PC-3 (cell line): ENCODE results near the gene DTNBP1. TPM values are rescaled to one million over a fixed set of nuclear protein-coding genes. Genes with fewer than 3 reads are reported as not detected.

Experiments used
- ATAC-seq: fragments of 200-7000 bp; cut with Tn5 transposase; 2 replicates; pipeline ENCODE4 v1.9.1; 2020; ENCODE audit warnings: mild to moderate bottlenecking, moderate library complexity
- BruUV-seq: library from RNA; stranded (reverse); fragments of 400-500 nt; replicated peaks from 2 replicates; lab custom pipeline; 2021; lab: Mats Ljungman, UMichigan
- CTCF ChIA-PET: fragments of 300-600 bp; sonication (Branson Sonifier 250); formaldehyde crosslinking; loops from one replicate; lab custom pipeline; 2022; ENCODE audit warnings: antibody characterized with exemption; lab: Charles Lee
- POLR2A ChIA-PET: fragments of 300-600 bp; sonication (Branson Sonifier 250); formaldehyde crosslinking; loops from one replicate; lab custom pipeline; 2022; ENCODE audit warnings: antibody characterized with exemption; ENCODE audit not compliant: unreplicated experiment; lab: Charles Lee
- DNase-seq: peaks from one replicate; pipeline ENCODE4 v3.0.0-alpha.2; 2015
- H2AFZ ChIP-seq: fragments of 300-600 bp; sonication (generic); 2 replicates; pipeline ENCODE4 v1.6.0; 2016; ENCODE audit warnings: antibody characterized with exemption, low read length
- H3F3A ChIP-seq: fragments of 300-600 bp; sonication (generic); one replicate; pipeline ENCODE4 v1.6.0; 2017; ENCODE audit warnings: antibody characterized with exemption, low read length, control low read depth, mild to moderate bottlenecking; ENCODE audit not compliant: unreplicated experiment
- H3K27ac ChIP-seq: fragments of 300-600 bp; sonication (generic); 2 replicates; pipeline ENCODE4 v1.5.1; 2016; ENCODE audit warnings: mild to moderate bottlenecking, low read length
- H3K27me3 ChIP-seq: fragments of 300-600 bp; sonication (generic); 2 replicates; pipeline ENCODE4 v1.6.1; 2016; ENCODE audit warnings: low read length, mixed read lengths
- H3K36me3 ChIP-seq: fragments of 300-600 bp; sonication (generic); 2 replicates; pipeline ENCODE4 v1.6.1; 2016; ENCODE audit warnings: low read depth, mixed run types, low read length, mixed read lengths
- H3K4me1 ChIP-seq: fragments of 300-600 bp; sonication (generic); 2 replicates; pipeline ENCODE4 v1.5.1; 2016; ENCODE audit warnings: low read length; ENCODE audit not compliant: insufficient read depth
- H3K4me2 ChIP-seq: fragments of 300-600 bp; sonication (generic); 2 replicates; pipeline ENCODE4 v1.6.0; 2016; ENCODE audit warnings: low read length
- H3K4me3 ChIP-seq: fragments of 300-600 bp; sonication (generic); 2 replicates; pipeline ENCODE4 v1.5.1; 2016; ENCODE audit warnings: mild to moderate bottlenecking, low read length, mixed read lengths
- H3K79me2 ChIP-seq: fragments of 300-600 bp; sonication (generic); 2 replicates; pipeline ENCODE4 v1.6.1; 2017; ENCODE audit warnings: low read length, mixed read lengths
- H3K9ac ChIP-seq: fragments of 300-600 bp; sonication (generic); 2 replicates; pipeline ENCODE4 v1.6.0; 2016; ENCODE audit warnings: mild to moderate bottlenecking, low read length
- H3K9me2 ChIP-seq: fragments of 300-600 bp; sonication (generic); replicated peaks from 2 replicates; pipeline ENCODE4 v1.6.1; 2016; ENCODE audit warnings: mixed run types, low read length, mixed read lengths
- H3K9me3 ChIP-seq: fragments of 300-600 bp; sonication (generic); 2 replicates; pipeline ENCODE4 v1.6.1; 2016; ENCODE audit warnings: low read length, mixed read lengths
- H4K20me1 ChIP-seq: fragments of 300-600 bp; sonication (generic); 2 replicates; pipeline ENCODE4 v1.6.1; 2016; ENCODE audit warnings: low read length, mixed read lengths
- CTCF ChIP-seq: fragments of 300-600 bp; sonication (generic); conservative IDR thresholded peaks from 2 replicates; pipeline ENCODE4 v1.5.1; 2017; ENCODE audit warnings: antibody characterized with exemption, low read depth, mild to moderate bottlenecking, low read length
- EZH2 ChIP-seq: fragments of 300-600 bp; sonication (generic); IDR thresholded peaks from one replicate; pipeline ENCODE4 v1.6.1; 2017; ENCODE audit warnings: antibody characterized with exemption, mild to moderate bottlenecking, low read length; ENCODE audit not compliant: unreplicated experiment
- EZH2phosphoT487 ChIP-seq: fragments of 300-600 bp; sonication (generic); IDR thresholded peaks from 2 replicates; pipeline ENCODE4 v1.6.1; 2018; ENCODE audit warnings: mild to moderate bottlenecking, antibody characterized with exemption, low read length, borderline replicate concordance
- intact Hi-C: fragments of 100-400 bp; cut with micrococcal nuclease; formaldehyde crosslinking; loops from 2 replicates; pipeline ENCODE4 v1.9.0; 2023
- total RNA-seq: library from RNA; depleted of rRNA; stranded (reverse); fragments of >200 nt; gene quantifications from 2 replicates; pipeline ENCODE4 v1.2.3, GENCODE V29; 2014

Gene DTNBP1
- total RNA-seq, 1 experiment from 2014 or later = 7.9 TPM

- Histone ChIP-seq H4K20me1 (no peaks in the 10 kb centered on the region), H2AFZ (no peak overlapping the region), H3K9ac (no peak overlapping the region), H3F3A (no peaks in the 10 kb centered on the region), H3K9me3 (no peaks in the 10 kb centered on the region), H3K27me3 (no peaks in the 10 kb centered on the region), H3K27ac (no peak overlapping the region), H3K4me1 (peaks cover 19% of the 10 kb centered on the region), H3K4me2 (no peak overlapping the region), H3K79me2 (0 out of 2 replicates have a peak, but pooled peaks cover 34% of the 10 kb centered on the region), H3K36me3 (no peaks in the 10 kb centered on the region; the same call in 1 of the 2 replicates), H3K9me2 (no peaks in the 10 kb centered on the region), H3K4me3 (no peak overlapping the region)
- CTCF ChIA-PET = interaction anchor here (0.6 kb wide), 1 partner anchor 530 kb away, joined by 8 read pairs; no protein-coding TSS in a partner anchor
- BruUV-seq = no TSS peak
- no peak for ATAC-seq
- intact Hi-C loops = no loop called here
- no peak for DNase-seq
- POLR2A ChIA-PET = no interaction called here
- TF ChIP-seq EZH2phosphoT487 (no peak), EZH2 (no peak), CTCF (no peak)
Measured at GRCh38 chr6:15477746-15478145, 185.1 kb downstream of the DTNBP1 start.

GRCh38 chr6:15476631-15477380 is 186.0 kb downstream of the DTNBP1 start:
- Histone ChIP-seq H4K20me1 (no peaks in the 10 kb centered on the region), H3K79me2 (0 out of 2 replicates have a peak, but pooled peaks cover 26% of the 10 kb centered on the region), H3K9me2 (no peaks in the 10 kb centered on the region), H3K4me2 (no peak overlapping the region), H2AFZ (no peak overlapping the region), H3K9me3 (no peaks in the 10 kb centered on the region), H3K27me3 (no peaks in the 10 kb centered on the region), H3K36me3 (no peaks in the 10 kb centered on the region; the same call in 1 of the 2 replicates), H3K4me3 (no peak overlapping the region), H3F3A (no peaks in the 10 kb centered on the region), H3K27ac (no peak overlapping the region), H3K4me1 (peaks cover 19% of the 10 kb centered on the region), H3K9ac (no peak overlapping the region)
- no peak for ATAC-seq
- ChIA-PET POLR2A (no interaction called here), CTCF (no interaction called here)
- TF ChIP-seq EZH2 (no peak), CTCF (no peak), EZH2phosphoT487 (no peak)
- intact Hi-C loops = no loop called here
- BruUV-seq = no TSS peak
- no peak for DNase-seq

- intact Hi-C loops = no loop called here
- Histone ChIP-seq H3K36me3 (no peaks in the 10 kb centered on the region; the same call in 1 of the 2 replicates), H3K9ac (no peak overlapping the region), H3K9me3 (no peaks in the 10 kb centered on the region), H3K79me2 (0 out of 2 replicates have a peak, but pooled peaks cover 17% of the 10 kb centered on the region), H3K9me2 (no peaks in the 10 kb centered on the region), H3K4me2 (no peak overlapping the region), H3K27me3 (no peaks in the 10 kb centered on the region), H3K4me3 (no peak overlapping the region), H3K27ac (no peak overlapping the region), H3F3A (no peaks in the 10 kb centered on the region), H2AFZ (no peak overlapping the region), H4K20me1 (no peaks in the 10 kb centered on the region), H3K4me1 (peaks cover 19% of the 10 kb centered on the region)
- DNase-seq (no peak), ATAC-seq (no peak)
- TF ChIP-seq CTCF (no peak), EZH2phosphoT487 (no peak), EZH2 (no peak)
- BruUV-seq = no TSS peak
- CTCF ChIA-PET = no interaction called here
- POLR2A ChIA-PET = interaction anchor here (0.7 kb wide), 1 partner anchor 154 kb away, joined by 4 read pairs; no protein-coding TSS in a partner anchor
Measured at GRCh38 chr6:15475872-15476271, 187.0 kb downstream of the DTNBP1 start.
